Measurements from ENCODE around the gene HAO1. TPM values are rescaled to one million over a fixed set of nuclear protein-coding genes. Genes with fewer than 3 reads are reported as not detected.
A peak's percentile ranks its signal among the peaks of the same experiment; 100 is the strongest.

Gene HAO1
- total and polyA plus RNA-seq, 2 of the 13 experiments (the other 11 are each of a cell fraction or from before 2014, with no cell fraction given): 0.03 TPM; not detected in 1

GRCh38 chr20:7924692-7925091, 15.6 kb downstream of the HAO1 start:
- Histone ChIP-seq H3K4me2 (ENCODE audit: low read depth, low read length) (no peak overlapping the region), H3K9me3 (ENCODE audit: low read length) (no peaks in the 10 kb centered on the region), H3K27me3 (ENCODE audit: control insufficient read depth in 1 of 2, insufficient read depth in 2 of 2, low read length in 2 of 2) (no peaks in the 10 kb centered on the region), H3K36me3 (replicated peaks in 1 of 2; ENCODE audit: control insufficient read depth in 1 of 2, insufficient read depth in 2 of 2, low read length in 2 of 2) (no peaks in the 10 kb centered on the region), H4K20me1 (ENCODE audit: insufficient read depth, low read length) (no peaks in the 10 kb centered on the region), H2AFZ (ENCODE audit: low read length) (no peak overlapping the region), H3K9ac (ENCODE audit: insufficient read depth, low read depth, low read length) (no peak overlapping the region), H3K27ac (ENCODE audit: extremely low read length, insufficient read depth, low read length) (no peak overlapping the region), H3K4me3 (replicated peaks in 1 of 3; ENCODE audit: insufficient read depth in 1 of 3, low read depth in 2 of 3, low read length in 3 of 3) (no peak overlapping the region), H3K4me1 (ENCODE audit: insufficient read depth, low read length) (no peaks in the 10 kb centered on the region), H3K79me2 (ENCODE audit: insufficient read depth, low read length) (no peaks in the 10 kb centered on the region)
- CTCF ChIA-PET (ENCODE audit: low intra/inter-chr PET ratio, low total read pairs): no interaction called here
- DNase-seq (ENCODE audit: low spot score): peak; percentile 33
- in situ Hi-C loops (cut with HindIII; ENCODE audit: extremely low pct_ligation_motif_present, low pct_unique_long_range_greater_than_20kb): no loop called here
- POLR2A ChIA-PET: no interaction called here
- WGBS (ENCODE audit: low lambda C conversion rate): 63% methylated on average over 3 of the region's 3 CpGs
- TF ChIP-seq ZNF691 (CRISPR knock-in tag; IDR thresholded peaks at IDR 0.05; ENCODE audit: borderline replicate concordance, low read depth) (no peak), CREB1 (IDR thresholded peaks at IDR 0.05) (peak; percentile 58), CREB1 (CRISPR knock-in tag; IDR thresholded peaks at IDR 0.05) (no peak)
- no TSS peak for BruUV-seq (replicated peaks)
- intact Hi-C loops (cut with micrococcal nuclease; ENCODE audit: unreplicated experiment): no loop called here
- ATAC-seq: no peak
- peak; percentile 12 for FAIRE-seq

GRCh38 chr20:7916648-7917047, 23.6 kb downstream of the HAO1 start:
- Histone ChIP-seq H3K4me3 (replicated peaks in 1 of 3; ENCODE audit: insufficient read depth in 1 of 3, low read depth in 2 of 3, low read length in 3 of 3) (no peak overlapping the region), H3K27ac (ENCODE audit: extremely low read length, insufficient read depth, low read length) (no peak overlapping the region), H3K36me3 (replicated peaks in 1 of 2; ENCODE audit: control insufficient read depth in 1 of 2, insufficient read depth in 2 of 2, low read length in 2 of 2) (no peaks in the 10 kb centered on the region), H3K27me3 (ENCODE audit: control insufficient read depth in 1 of 2, insufficient read depth in 2 of 2, low read length in 2 of 2) (no peaks in the 10 kb centered on the region; a peak in 1 of 5 replicates), H3K4me2 (ENCODE audit: low read depth, low read length) (no peak overlapping the region), H3K9me3 (ENCODE audit: low read length) (no peaks in the 10 kb centered on the region), H3K4me1 (ENCODE audit: insufficient read depth, low read length) (no peaks in the 10 kb centered on the region), H3K9ac (ENCODE audit: insufficient read depth, low read depth, low read length) (no peak overlapping the region), H3K79me2 (ENCODE audit: insufficient read depth, low read length) (no peaks in the 10 kb centered on the region), H2AFZ (ENCODE audit: low read length) (no peak overlapping the region), H4K20me1 (ENCODE audit: insufficient read depth, low read length) (no peaks in the 10 kb centered on the region)
- 67% methylated on average over 1 of the region's 1 CpG for WGBS (ENCODE audit: low lambda C conversion rate)
- FAIRE-seq (no peak), ATAC-seq (no peak), DNase-seq (ENCODE audit: low spot score) (no peak)
- TF ChIP-seq NFE2L2 (IDR thresholded peaks at IDR 0.05; ENCODE audit: low read length) (peak; percentile 75; the same call in 1 of the 2 replicates), ZNF703 (CRISPR knock-in tag; IDR thresholded peaks at IDR 0.05; ENCODE audit: borderline replicate concordance) (no peak)
- CTCF ChIA-PET (ENCODE audit: low intra/inter-chr PET ratio, low total read pairs): no interaction called here
- no TSS peak for BruUV-seq (replicated peaks)
- POLR2A ChIA-PET: no interaction called here
- intact Hi-C loops (cut with micrococcal nuclease; ENCODE audit: unreplicated experiment) (no loop called here), in situ Hi-C loops (cut with HindIII; ENCODE audit: extremely low pct_ligation_motif_present, low pct_unique_long_range_greater_than_20kb) (no loop called here)
